ENCODE data around the gene EMC7. TPM values are rescaled to one million over a fixed set of nuclear protein-coding genes. Genes with fewer than 3 reads are reported as not detected.
A peak's percentile ranks its signal among the peaks of the same experiment; 100 is the strongest.
"Not testable (repeated sequence)": the region's sequence is repeated elsewhere in the genome, so short reads cannot be mapped to it uniquely, and the experiment has no call there.

Gene EMC7
- total RNA-seq (2012; rRNA removed) = 36.2 and 49.1 TPM in 2 replicates

DNA sequence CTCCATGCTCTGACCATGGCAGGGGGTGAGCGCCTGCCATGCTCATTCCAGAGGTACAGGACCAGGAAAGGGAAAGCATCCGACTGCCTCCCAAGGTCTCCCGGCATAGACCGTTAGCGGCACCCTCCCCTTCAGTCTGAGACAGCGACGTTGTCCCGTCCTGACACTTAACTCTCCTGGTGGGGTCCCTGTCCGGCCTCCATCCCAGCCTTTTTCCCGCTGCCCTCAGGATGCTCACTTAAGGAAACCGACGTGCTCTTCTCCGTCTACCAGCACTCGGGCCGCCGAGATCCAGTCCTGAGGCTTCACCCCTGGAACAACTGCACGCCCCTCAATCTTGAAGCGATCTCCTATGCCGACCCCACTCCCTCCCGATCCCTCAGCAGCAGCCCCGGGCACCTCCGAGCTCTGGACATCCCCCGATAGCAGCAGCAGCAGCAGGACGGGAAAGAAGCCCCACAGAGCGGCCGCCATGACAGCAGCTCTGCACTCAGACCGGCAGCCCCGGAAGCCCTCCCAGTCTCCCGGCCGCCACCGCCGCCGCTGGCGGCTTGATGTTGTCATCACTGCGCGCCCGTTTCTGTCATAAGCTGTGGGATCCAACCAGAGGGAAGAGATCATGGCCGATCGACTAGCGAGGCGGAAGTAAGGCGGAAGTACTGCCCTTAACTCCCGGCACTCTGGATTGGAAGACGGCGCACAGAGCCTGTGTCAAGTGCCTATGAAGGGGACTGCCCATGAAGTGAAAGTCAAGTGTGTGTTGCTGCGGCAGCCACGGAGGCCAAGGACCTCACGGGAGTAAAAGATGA, at the start of gene EMC7, which contains the start of gene PGBD4:
Gene EMC7, minus strand, starts transcription at position 497 of the 809 bp plus-strand sequence. Its CDS starts 23 bp downstream, at position 474.
Gene PGBD4, plus strand, starts transcription at position 718 of the 809 bp plus-strand sequence. CDS start 449 bp downstream, outside the sequence.
- no peaks in the 10 kb centered on the region for H3K9me3 ChIP-seq (replicated peaks; ENCODE audit: low read length)
- peak within 1 kb of the TSS; percentile 95 for H3K9ac ChIP-seq (ENCODE audit: low read depth, low read length)
- H3K4me2 ChIP-seq (ENCODE audit: low read length) = peak within 1 kb of the TSS; percentile 92
- H3K36me3 ChIP-seq (ENCODE audit: insufficient read depth, low read length) = peaks cover 4% of the 10 kb centered on the region
- H3K27me3 ChIP-seq (ENCODE audit: control insufficient read depth, insufficient read depth, low read length) = no peaks in the 10 kb centered on the region
- H3K4me3 ChIP-seq (ENCODE audit: low read length) = peak within 1 kb of the TSS; percentile 96
- peaks cover 16% of the 10 kb centered on the region for H3K4me1 ChIP-seq (ENCODE audit: control insufficient read depth, insufficient read depth, low read length)

DNA sequence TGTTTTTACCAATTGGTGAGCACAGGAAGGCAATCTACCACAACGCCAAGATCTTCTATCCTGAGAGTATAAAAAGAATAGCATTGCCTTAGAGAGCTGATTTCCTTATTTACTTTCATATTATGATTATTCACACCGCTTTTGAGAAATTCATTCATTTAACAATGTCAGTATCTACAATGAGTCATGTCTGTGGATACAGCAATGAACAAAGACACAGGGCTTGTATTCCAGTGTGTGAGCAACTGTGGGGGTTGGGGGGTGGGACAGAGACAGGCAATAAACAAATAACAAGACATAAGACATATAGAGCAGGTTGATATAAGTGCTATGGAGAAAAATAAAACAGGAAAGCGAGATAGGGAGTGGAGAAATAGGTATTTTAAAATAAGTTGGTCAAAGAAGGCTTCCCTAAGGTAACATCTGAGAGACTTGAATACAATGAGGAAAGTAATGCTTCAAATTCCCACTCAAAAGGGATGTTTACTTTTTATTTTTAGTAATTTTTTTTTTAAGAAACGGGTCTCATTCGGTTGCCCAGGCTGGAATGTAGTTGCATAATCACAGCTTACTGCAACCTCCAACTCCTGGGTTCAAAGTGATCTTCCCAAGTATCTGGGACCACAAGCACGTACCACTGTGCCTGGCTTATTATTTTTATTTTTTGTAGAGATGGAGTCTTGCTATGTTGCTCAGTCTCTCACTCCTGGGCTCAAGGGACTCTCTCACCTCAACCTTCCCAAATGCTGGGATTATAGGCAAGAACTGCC, 45.9 kb upstream of the EMC7 start:
- no peak overlapping the region for H3K9ac ChIP-seq (ENCODE audit: low read depth, low read length)
- no peak overlapping the region for H3K4me3 ChIP-seq (ENCODE audit: low read length)
- H3K27me3 ChIP-seq (ENCODE audit: control insufficient read depth, insufficient read depth, low read length) = no peaks in the 10 kb centered on the region
- H3K9me3 ChIP-seq (replicated peaks; ENCODE audit: low read length) = no peaks in the 10 kb centered on the region
- no peaks in the 10 kb centered on the region for H3K4me1 ChIP-seq (ENCODE audit: control insufficient read depth, insufficient read depth, low read length)
- no peak overlapping the region for H3K4me2 ChIP-seq (ENCODE audit: low read length)
- H3K36me3 ChIP-seq (ENCODE audit: insufficient read depth, low read length) = peaks cover 50% of the 10 kb centered on the region

DNA sequence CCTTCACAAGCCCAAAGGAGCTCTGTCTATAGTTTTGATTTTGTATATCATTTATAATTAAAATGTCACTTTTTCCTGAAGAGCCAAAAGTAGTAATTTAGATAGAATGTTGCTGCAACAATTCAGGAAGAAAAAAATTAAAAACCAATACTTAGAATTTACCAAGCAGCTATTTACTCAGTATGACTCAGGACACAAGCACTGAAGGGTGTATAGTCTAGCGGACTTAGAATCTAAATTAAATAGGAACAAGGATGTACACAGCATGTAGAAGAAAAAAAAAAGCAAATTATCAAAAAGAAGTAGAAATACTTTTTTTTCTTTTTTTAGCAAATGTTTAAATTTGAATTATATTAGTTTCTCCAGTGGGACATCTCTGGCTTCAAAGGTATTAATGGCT, 31.8 kb upstream of the EMC7 start:
- Histone ChIP-seq H3K4me1 (ENCODE audit: control insufficient read depth, insufficient read depth, low read length) (no peaks in the 10 kb centered on the region), H3K27me3 (ENCODE audit: control insufficient read depth, insufficient read depth, low read length) (no peaks in the 10 kb centered on the region)

DNA sequence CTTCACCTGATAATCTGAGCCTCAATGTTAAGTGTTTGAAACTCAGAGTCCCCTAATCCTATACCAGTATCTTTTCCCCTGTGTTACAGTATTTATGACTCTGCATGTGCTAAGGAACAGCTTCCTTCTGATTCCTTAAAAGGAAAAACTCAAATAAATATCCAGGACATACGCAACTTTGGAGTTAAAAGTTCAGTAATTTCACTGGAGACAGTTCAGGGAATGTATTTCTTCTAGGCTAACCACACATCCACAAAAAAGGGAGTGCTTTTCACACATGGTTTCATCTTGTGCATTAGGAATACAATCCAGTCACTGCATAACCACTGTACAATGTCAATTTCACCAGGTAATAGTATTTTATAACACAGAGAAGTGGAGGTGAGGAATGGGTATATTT, 31.2 kb upstream of the EMC7 start:
- Histone ChIP-seq H3K4me3 (ENCODE audit: low read length) (no peak overlapping the region), H3K4me2 (ENCODE audit: low read length) (no peak overlapping the region), H3K9ac (ENCODE audit: low read depth, low read length) (no peak overlapping the region), H3K36me3 (ENCODE audit: insufficient read depth, low read length) (peaks cover 4% of the 10 kb centered on the region), H3K27me3 (ENCODE audit: control insufficient read depth, insufficient read depth, low read length) (no peaks in the 10 kb centered on the region), H3K9me3 (replicated peaks; ENCODE audit: low read length) (no peaks in the 10 kb centered on the region), H3K4me1 (ENCODE audit: control insufficient read depth, insufficient read depth, low read length) (no peaks in the 10 kb centered on the region)

More for the DNA sequence above, 31.8 kb upstream of the EMC7 start:
- H3K4me2 ChIP-seq (ENCODE audit: low read length) = no peak overlapping the region
- peaks cover 4% of the 10 kb centered on the region for H3K36me3 ChIP-seq (ENCODE audit: insufficient read depth, low read length)
- no peak overlapping the region for H3K4me3 ChIP-seq (ENCODE audit: low read length)
- no peak overlapping the region for H3K9ac ChIP-seq (ENCODE audit: low read depth, low read length)
- no peaks in the 10 kb centered on the region for H3K9me3 ChIP-seq (replicated peaks; ENCODE audit: low read length)

DNA sequence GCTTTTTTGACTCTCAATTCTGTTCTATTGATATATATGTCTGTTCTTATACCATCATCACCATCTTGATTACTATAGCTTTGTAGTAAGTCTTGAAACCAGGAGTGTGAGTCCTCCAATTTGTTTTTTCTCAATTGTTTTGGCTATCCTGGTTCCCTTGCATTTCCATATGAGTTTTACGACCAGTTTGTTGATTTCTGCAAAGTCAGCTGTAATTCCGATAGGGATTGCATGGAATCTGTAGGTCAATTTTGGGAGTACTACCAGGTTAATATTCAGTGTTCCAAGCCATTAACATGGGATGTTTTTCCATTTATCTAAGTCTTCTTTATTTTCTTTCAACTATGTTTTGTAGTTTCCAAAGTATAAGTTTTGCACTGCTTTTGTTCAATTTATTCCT, 27.2 kb upstream of the EMC7 start:
- Histone ChIP-seq H3K9ac (ENCODE audit: low read depth, low read length) (no peak overlapping the region), H3K36me3 (ENCODE audit: insufficient read depth, low read length) (no peaks in the 10 kb centered on the region), H3K9me3 (replicated peaks; ENCODE audit: low read length) (no peaks in the 10 kb centered on the region), H3K27me3 (ENCODE audit: control insufficient read depth, insufficient read depth, low read length) (no peaks in the 10 kb centered on the region), H3K4me3 (ENCODE audit: low read length) (no peak overlapping the region), H3K4me2 (ENCODE audit: low read length) (no peak overlapping the region), H3K4me1 (ENCODE audit: control insufficient read depth, insufficient read depth, low read length) (no peaks in the 10 kb centered on the region)

DNA sequence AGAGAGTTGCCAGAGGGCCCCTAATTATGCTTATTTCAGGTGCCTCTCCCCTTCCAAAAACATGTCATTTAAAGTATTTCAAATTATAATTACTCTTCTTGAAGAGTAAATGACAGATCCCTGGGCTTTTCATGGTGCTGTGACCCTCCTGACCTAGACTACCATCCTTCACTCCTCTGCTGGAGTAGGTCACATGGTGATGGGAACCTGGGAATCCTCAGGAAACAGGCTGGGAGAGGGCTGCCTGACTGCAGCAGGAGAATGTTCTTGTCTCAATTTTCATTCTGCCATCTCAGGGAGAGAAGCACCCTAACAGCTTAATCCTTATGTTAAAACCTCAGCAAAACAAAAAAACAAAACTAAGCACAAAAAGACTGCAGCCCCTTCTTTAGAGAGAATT, 24.9 kb upstream of the EMC7 start:
- no peaks in the 10 kb centered on the region for H3K36me3 ChIP-seq (ENCODE audit: insufficient read depth, low read length)
- H3K4me1 ChIP-seq (ENCODE audit: control insufficient read depth, insufficient read depth, low read length) = peaks cover 10% of the 10 kb centered on the region
- no peak overlapping the region for H3K9ac ChIP-seq (ENCODE audit: low read depth, low read length)
- H3K27me3 ChIP-seq (ENCODE audit: control insufficient read depth, insufficient read depth, low read length) = no peaks in the 10 kb centered on the region
- no peak overlapping the region for H3K4me2 ChIP-seq (ENCODE audit: low read length)
- H3K9me3 ChIP-seq (replicated peaks; ENCODE audit: low read length) = no peaks in the 10 kb centered on the region
- no peak overlapping the region for H3K4me3 ChIP-seq (ENCODE audit: low read length)

DNA sequence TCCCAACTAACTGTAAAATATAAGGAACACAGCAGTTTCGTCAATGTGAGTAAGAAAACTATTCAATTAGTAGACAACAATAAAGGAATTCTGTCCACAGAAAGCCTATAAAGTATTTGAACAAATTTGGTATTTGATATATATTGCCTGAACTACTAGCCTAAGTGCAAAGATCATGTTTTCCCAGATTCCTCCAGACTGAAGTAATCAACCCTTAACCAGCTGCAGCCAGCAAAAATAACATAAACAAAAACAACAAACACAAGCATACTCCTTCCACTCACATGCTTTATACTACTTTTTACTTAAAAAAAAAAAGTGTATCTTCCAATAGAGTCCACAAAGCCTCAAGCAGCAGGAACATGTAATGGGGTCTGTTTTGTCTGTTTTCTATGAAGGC, 24.3 kb upstream of the EMC7 start:
- no peaks in the 10 kb centered on the region for H3K36me3 ChIP-seq (ENCODE audit: insufficient read depth, low read length)
- H3K4me2 ChIP-seq (ENCODE audit: low read length) = no peak overlapping the region
- peaks cover 10% of the 10 kb centered on the region for H3K4me1 ChIP-seq (ENCODE audit: control insufficient read depth, insufficient read depth, low read length)
- no peaks in the 10 kb centered on the region for H3K27me3 ChIP-seq (ENCODE audit: control insufficient read depth, insufficient read depth, low read length)
- no peaks in the 10 kb centered on the region for H3K9me3 ChIP-seq (replicated peaks; ENCODE audit: low read length)
- H3K4me3 ChIP-seq (ENCODE audit: low read length) = no peak overlapping the region
- H3K9ac ChIP-seq (ENCODE audit: low read depth, low read length) = no peak overlapping the region

DNA sequence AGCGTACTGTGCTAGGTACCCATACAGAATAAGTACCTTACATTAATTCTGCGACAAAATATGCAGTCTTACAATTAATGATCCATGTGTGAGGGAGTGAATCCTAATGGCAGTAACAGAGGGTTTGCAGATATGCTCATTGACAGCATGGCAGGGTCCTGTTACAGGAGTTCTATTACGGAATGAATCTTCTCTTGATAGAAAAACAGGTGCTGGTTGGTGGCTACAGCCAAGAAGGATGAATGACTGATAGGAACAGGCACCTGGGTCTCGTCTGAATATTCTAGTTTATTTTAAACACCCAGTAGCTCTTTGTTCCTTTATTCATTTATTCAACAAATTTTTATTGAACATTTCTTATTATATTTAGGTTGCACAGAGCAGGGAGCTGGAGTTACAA, 23.0 kb upstream of the EMC7 start:
- Histone ChIP-seq H3K4me1 (ENCODE audit: control insufficient read depth, insufficient read depth, low read length) (peaks cover 10% of the 10 kb centered on the region), H3K9me3 (replicated peaks; ENCODE audit: low read length) (no peaks in the 10 kb centered on the region), H3K9ac (ENCODE audit: low read depth, low read length) (no peak overlapping the region), H3K4me2 (ENCODE audit: low read length) (no peak overlapping the region), H3K4me3 (ENCODE audit: low read length) (no peak overlapping the region), H3K27me3 (ENCODE audit: control insufficient read depth, insufficient read depth, low read length) (no peaks in the 10 kb centered on the region), H3K36me3 (ENCODE audit: insufficient read depth, low read length) (no peaks in the 10 kb centered on the region)

DNA sequence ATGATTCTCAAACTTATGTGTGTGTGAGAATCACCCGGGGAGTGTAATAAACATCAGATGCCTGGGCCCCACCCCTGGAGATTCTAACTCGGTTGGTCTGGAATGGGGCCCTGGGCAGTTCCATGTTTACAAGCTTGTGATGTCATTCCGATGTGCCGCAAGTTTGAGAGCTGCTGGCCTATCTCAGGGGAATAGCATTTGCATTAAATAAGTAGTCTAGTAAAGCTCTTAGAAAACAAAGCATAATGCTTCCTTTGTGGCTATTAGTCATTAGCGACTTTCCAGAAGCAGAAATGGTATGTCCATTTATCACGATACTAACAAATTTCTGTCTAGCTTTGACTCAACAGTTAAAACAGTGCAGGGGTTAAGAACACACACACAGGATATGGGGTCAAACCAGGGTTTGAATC, 21.1 kb upstream of the EMC7 start:
- Histone ChIP-seq H3K4me2 (ENCODE audit: low read length) (peak overlapping the region; percentile 30), H3K9ac (ENCODE audit: low read depth, low read length) (no peak overlapping the region), H3K9me3 (replicated peaks; ENCODE audit: low read length) (no peaks in the 10 kb centered on the region), H3K36me3 (ENCODE audit: insufficient read depth, low read length) (no peaks in the 10 kb centered on the region), H3K27me3 (ENCODE audit: control insufficient read depth, insufficient read depth, low read length) (no peaks in the 10 kb centered on the region), H3K4me3 (ENCODE audit: low read length) (no peak overlapping the region), H3K4me1 (ENCODE audit: control insufficient read depth, insufficient read depth, low read length) (peaks cover 10% of the 10 kb centered on the region)

DNA sequence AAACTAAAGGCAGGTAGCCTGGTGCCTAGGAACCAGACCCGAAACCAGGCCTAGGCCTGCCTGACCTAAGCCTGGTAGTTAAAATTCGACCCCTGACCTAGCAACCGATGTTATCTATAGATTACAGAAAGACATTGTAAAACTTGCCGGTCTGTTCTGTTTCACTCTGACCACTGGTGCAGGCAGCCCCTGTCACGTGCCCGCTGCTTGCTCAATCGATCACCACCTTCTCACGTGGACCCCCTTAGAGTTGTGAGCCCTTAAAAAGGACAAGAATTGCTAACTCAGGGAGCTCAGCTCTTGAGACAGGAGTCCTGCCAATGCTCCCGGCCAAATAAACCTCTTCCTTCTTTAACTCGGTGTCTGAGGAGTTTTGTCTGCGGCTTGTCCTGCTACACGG, 20.1 kb upstream of the EMC7 start:
- H3K4me2 ChIP-seq (ENCODE audit: low read length); H3K9me3 ChIP-seq (replicated peaks; ENCODE audit: low read length); H3K9ac ChIP-seq (ENCODE audit: low read depth, low read length); H3K4me1 ChIP-seq (ENCODE audit: control insufficient read depth, insufficient read depth, low read length); H3K27me3 ChIP-seq (ENCODE audit: control insufficient read depth, insufficient read depth, low read length); H3K36me3 ChIP-seq (ENCODE audit: insufficient read depth, low read length); H3K4me3 ChIP-seq (ENCODE audit: low read length): not testable (repeated sequence)

DNA sequence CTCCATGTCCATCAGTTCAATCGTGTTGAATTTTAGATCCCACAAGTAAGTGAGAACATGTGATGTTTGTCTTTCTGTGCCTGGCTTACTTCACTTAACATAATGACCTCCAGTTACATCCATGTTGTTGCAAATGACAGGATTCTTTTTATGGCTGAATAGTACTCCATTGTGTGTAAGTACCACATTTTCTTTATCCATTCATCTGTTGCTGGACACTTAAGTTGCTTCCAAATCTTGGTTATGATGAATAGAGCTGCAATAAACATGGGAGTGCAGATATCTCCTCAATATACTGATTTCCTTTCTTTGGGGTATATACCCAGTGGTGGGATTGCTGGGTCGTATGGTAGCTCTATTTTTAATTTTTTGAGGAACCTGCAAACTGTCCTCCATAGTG, 18.8 kb upstream of the EMC7 start:
- not testable (repeated sequence) for H3K4me1 ChIP-seq (ENCODE audit: control insufficient read depth, insufficient read depth, low read length); H3K9me3 ChIP-seq (replicated peaks; ENCODE audit: low read length); H3K36me3 ChIP-seq (ENCODE audit: insufficient read depth, low read length); H3K9ac ChIP-seq (ENCODE audit: low read depth, low read length); H3K27me3 ChIP-seq (ENCODE audit: control insufficient read depth, insufficient read depth, low read length); H3K4me3 ChIP-seq (ENCODE audit: low read length); H3K4me2 ChIP-seq (ENCODE audit: low read length)
